DOHH2 (cell line): Measurements from ENCODE around the gene KRTAP4-16.
"Not testable (repeated sequence)": the region's sequence is repeated elsewhere in the genome, so short reads cannot be mapped to it uniquely, and the experiment has no call there.

Experiments
- H3F3A ChIP-seq: fragments of 200-600 bp; sonication (generic), shearing (Covaris generic); 2 replicates; pipeline ENCODE4 v1.6.0; 2016; ENCODE audit warnings: antibody characterized with exemption, mild to moderate bottlenecking; ENCODE audit not compliant: control insufficient read depth, insufficient read depth
- H3K27ac ChIP-seq: fragments of 200-600 bp; sonication (generic); 2 replicates; pipeline ENCODE4 v1.5.1; 2014; ENCODE audit warnings: low read depth, mild to moderate bottlenecking, low read length, moderate library complexity
- H3K27me3 ChIP-seq: fragments of 200-600 bp; sonication (generic); 2 replicates; pipeline ENCODE4 v1.6.1; 2014; ENCODE audit warnings: mild to moderate bottlenecking, low read length, mixed read lengths; ENCODE audit not compliant: control insufficient read depth
- H3K36me3 ChIP-seq: fragments of 200-600 bp; sonication (generic); 2 replicates; pipeline ENCODE4 v1.6.1; 2014; ENCODE audit warnings: mild to moderate bottlenecking, low read length, moderate library complexity, mixed read lengths; ENCODE audit not compliant: control insufficient read depth
- H3K4me1 ChIP-seq: fragments of 200-600 bp; sonication (generic); 2 replicates; pipeline ENCODE4 v1.6.1; 2014; ENCODE audit warnings: mild to moderate bottlenecking, low read length, mixed read lengths; ENCODE audit not compliant: control insufficient read depth
- H3K4me2 ChIP-seq: fragments of 200-600 bp; sonication (generic); 2 replicates; pipeline ENCODE4 v1.6.0; 2014; ENCODE audit warnings: mild to moderate bottlenecking, low read length, moderate library complexity
- H3K4me3 ChIP-seq: fragments of 200-600 bp; sonication (generic); 2 replicates; pipeline ENCODE4 v1.5.1; 2014; ENCODE audit warnings: mild to moderate bottlenecking, low read length, mixed read lengths
- H3K79me2 ChIP-seq: fragments of 200-600 bp; sonication (generic); 2 replicates; pipeline ENCODE4 v1.6.1; 2014; ENCODE audit warnings: mild to moderate bottlenecking, low read length, mixed read lengths; ENCODE audit not compliant: control insufficient read depth
- H3K9me2 ChIP-seq: fragments of 200-600 bp; sonication (generic); replicated peaks from 2 replicates; pipeline ENCODE4 v1.6.1; 2014; ENCODE audit warnings: mild to moderate bottlenecking, low read length, mixed read lengths; ENCODE audit not compliant: control insufficient read depth
- H3K9me3 ChIP-seq: fragments of 200-600 bp; sonication (generic); 2 replicates; pipeline ENCODE4 v1.6.1; 2014; ENCODE audit warnings: antibody characterized with exemption, low read length, mixed read lengths; ENCODE audit not compliant: control insufficient read depth, insufficient read depth
- H4K20me1 ChIP-seq: fragments of 200-600 bp; sonication (generic); 2 replicates; pipeline ENCODE4 v1.6.0; 2014; ENCODE audit warnings: low read depth, mild to moderate bottlenecking, antibody characterized with exemption, low read length, moderate library complexity; ENCODE audit not compliant: control insufficient read depth, insufficient read depth
- EZH2phosphoT487 ChIP-seq: fragments of 200-600 bp; sonication (generic); IDR thresholded peaks from 2 replicates; pipeline ENCODE4 v1.6.1; 2017; ENCODE audit warnings: borderline replicate concordance, mild to moderate bottlenecking, antibody characterized with exemption, low read length, moderate library complexity, mixed read lengths
- TF ChIP-seq, protein P1 (sequence below): fragments of 200-600 bp; sonication (generic); IDR thresholded peaks from one replicate; pipeline ENCODE4 v1.5.1; 2014; ENCODE audit warnings: antibody characterized with exemption, mild to moderate bottlenecking, low read depth, low read length; ENCODE audit not compliant: poor library complexity, severe bottlenecking

The KRTAP4-16 gene

DNA sequence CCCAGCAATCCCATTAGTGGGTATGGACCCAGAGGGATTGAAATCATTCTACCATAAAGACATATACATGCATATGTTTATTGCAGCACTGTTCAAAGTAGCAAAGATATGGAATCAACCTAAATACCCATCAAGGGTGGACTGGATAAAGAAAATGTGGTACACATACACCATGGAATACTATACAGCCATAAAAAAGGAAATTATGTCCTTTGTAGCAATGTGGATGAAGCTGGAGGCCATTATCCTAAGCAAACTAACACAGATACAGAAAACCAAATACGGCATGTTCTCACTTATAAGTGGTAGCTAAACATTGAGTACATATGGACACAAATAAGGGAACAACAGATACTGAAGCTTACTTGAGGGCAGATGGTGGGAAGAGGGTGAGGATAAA lies 44.5 kb downstream of the KRTAP4-16 start:
- Histone ChIP-seq H3K9me2 (no peaks in the 10 kb centered on the region), H4K20me1 (no peaks in the 10 kb centered on the region), H3K27ac (no peak overlapping the region), H3K79me2 (no peaks in the 10 kb centered on the region), H3K4me2 (no peak overlapping the region), H3K4me1 (no peaks in the 10 kb centered on the region), H3K36me3 (no peaks in the 10 kb centered on the region), H3K27me3 (0 out of 2 replicates have a peak, but pooled peaks cover 2% of the 10 kb centered on the region), H3F3A (no peaks in the 10 kb centered on the region), H3K9me3 (no peaks in the 10 kb centered on the region), H3K4me3 (no peak overlapping the region)
- no peak for TF ChIP-seq EZH2phosphoT487
- TF ChIP-seq, protein P1, sequence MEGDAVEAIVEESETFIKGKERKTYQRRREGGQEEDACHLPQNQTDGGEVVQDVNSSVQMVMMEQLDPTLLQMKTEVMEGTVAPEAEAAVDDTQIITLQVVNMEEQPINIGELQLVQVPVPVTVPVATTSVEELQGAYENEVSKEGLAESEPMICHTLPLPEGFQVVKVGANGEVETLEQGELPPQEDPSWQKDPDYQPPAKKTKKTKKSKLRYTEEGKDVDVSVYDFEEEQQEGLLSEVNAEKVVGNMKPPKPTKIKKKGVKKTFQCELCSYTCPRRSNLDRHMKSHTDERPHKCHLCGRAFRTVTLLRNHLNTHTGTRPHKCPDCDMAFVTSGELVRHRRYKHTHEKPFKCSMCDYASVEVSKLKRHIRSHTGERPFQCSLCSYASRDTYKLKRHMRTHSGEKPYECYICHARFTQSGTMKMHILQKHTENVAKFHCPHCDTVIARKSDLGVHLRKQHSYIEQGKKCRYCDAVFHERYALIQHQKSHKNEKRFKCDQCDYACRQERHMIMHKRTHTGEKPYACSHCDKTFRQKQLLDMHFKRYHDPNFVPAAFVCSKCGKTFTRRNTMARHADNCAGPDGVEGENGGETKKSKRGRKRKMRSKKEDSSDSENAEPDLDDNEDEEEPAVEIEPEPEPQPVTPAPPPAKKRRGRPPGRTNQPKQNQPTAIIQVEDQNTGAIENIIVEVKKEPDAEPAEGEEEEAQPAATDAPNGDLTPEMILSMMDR, result no peak

DNA sequence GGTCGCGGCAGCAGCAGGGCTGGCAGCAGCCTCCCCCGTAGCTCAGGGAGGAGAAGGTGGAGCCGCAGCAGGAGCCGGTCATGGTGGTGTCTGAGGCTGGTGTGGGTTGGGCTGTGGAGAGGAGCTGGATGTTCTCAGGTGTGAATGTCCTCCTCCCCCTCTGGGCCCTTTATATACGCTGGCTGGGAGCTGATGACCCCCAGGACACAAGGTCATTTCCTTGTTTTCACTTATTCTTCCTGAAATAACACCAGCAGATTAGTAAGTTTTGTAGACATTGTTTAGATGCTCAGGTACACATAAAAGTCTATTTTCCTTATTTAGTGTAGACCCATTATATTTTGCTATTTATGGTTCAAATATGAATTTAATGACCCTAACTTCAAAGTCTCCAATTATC lies 46.9 kb downstream of the KRTAP4-16 start, which contains the start of gene KRTAP2-2:
TSS of gene KRTAP2-2 (minus strand) at position 101 of the 400 bp plus-strand sequence. CDS start at position 82, 19 bp downstream.
- not testable (repeated sequence) for H3K9me3 ChIP-seq, H3K36me3 ChIP-seq, H3K27ac ChIP-seq, H3K4me1 ChIP-seq, H3F3A ChIP-seq, H3K9me2 ChIP-seq, H3K79me2 ChIP-seq, H3K27me3 ChIP-seq, H3K4me2 ChIP-seq, H3K4me3 ChIP-seq, H4K20me1 ChIP-seq

DNA sequence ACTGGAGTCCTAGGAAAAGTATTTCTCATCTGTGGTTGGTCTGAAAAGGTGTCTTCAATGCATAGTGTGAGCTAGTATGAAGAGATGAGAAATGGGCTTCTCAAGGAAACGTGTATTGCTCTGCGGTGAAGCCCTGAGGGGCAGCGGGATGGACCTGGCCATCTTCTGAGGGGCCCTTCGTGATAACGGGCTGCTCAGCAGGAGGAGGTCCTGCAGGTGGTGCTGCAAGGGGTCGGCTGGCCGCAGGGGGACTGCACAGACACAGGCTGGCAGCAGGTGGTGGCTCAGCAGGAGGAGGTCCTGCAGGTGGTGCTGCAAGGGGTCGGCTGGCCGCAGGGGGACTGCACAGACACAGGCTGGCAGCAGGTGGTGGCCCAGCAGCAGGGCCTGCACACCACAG lies 47.5 kb downstream of the KRTAP4-16 start:
- not testable (repeated sequence) for H3K4me3 ChIP-seq, H4K20me1 ChIP-seq, H3K36me3 ChIP-seq, H3K4me1 ChIP-seq, H3K27me3 ChIP-seq, H3K79me2 ChIP-seq, H3K9me2 ChIP-seq, H3K27ac ChIP-seq, H3F3A ChIP-seq, H3K4me2 ChIP-seq, H3K9me3 ChIP-seq

DNA sequence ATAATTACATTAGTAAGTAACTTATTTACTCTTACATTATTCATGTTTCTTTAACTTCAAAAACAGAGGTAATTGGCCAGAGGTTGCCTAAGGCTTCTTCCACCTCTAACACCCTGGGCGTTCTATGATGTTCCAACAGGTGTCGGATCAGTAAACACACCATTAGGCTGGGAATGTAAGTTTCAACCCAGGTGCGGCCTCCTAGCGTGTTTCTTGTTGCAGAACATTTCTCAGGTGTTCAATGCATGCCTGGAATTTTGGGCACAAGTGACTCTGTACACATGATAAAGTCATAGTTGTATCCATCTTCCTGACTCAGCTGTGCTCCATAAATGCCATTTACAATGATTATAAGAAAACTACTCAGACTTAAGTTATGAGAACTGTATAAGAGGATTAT lies 48.0 kb downstream of the KRTAP4-16 start:
- no peak for TF ChIP-seq EZH2phosphoT487
- TF ChIP-seq, protein P1, result no peak
- Histone ChIP-seq H3K27me3 (0 out of 2 replicates have a peak, but pooled peaks cover 2% of the 10 kb centered on the region), H3F3A (no peaks in the 10 kb centered on the region), H3K4me3 (no peak overlapping the region), H3K4me2 (no peak overlapping the region), H3K36me3 (no peaks in the 10 kb centered on the region), H3K79me2 (no peaks in the 10 kb centered on the region), H3K9me2 (no peaks in the 10 kb centered on the region), H3K9me3 (no peaks in the 10 kb centered on the region), H4K20me1 (no peaks in the 10 kb centered on the region), H3K4me1 (peaks cover 3% of the 10 kb centered on the region), H3K27ac (no peak overlapping the region)
